GM12878 (cell line): ENCODE measurements around the gene TCP1. TPM values are rescaled to one million over a fixed set of nuclear protein-coding genes. Genes with fewer than 3 reads are reported as not detected.
A peak's percentile ranks its signal among the peaks of the same experiment; 100 is the strongest.

Source experiments
- ASH2L ChIP-seq: fragments of 300-600, 200-600 bp; sonication (generic); IDR thresholded peaks from 2 replicates; pipeline ENCODE4 v1.6.1; 2017; ENCODE audit warnings: low read depth, mild to moderate bottlenecking, borderline replicate concordance
- EED ChIP-seq: sonication (generic); IDR thresholded peaks from 2 replicates; pipeline ENCODE4 v1.6.1; 2016; ENCODE audit warnings: antibody characterized with exemption, low read depth
- ETV6 ChIP-seq, 2 experiments: fragments of 450-650 bp in 1 of 2; IDR thresholded peaks in 1 of 2; conservative IDR thresholded peaks in 1 of 2; 2 replicates each; pipeline ENCODE4 v1.6.1; 2014; ENCODE audit warnings: antibody characterized with exemption in 1 of 2, borderline replicate concordance in 1 of 2, low read depth in 1 of 2, mild to moderate bottlenecking in 1 of 2, moderate library complexity in 1 of 2
- FOS ChIP-seq: IDR thresholded peaks from 3 replicates; pipeline ENCODE4 v1.6.1; 2011; ENCODE audit warnings: borderline replicate concordance; ENCODE audit not compliant: insufficient read length; ENCODE audit errors: extremely low read depth
- HCFC1 ChIP-seq: fragments of 150-350 bp; IDR thresholded peaks from 2 replicates; pipeline ENCODE4 v1.6.1; 2014; ENCODE audit warnings: low read length
- IKZF1 ChIP-seq: fragments of 450-650 bp; conservative IDR thresholded peaks from 2 replicates; pipeline ENCODE4 v1.6.1; 2017; ENCODE audit warnings: antibody characterized with exemption, mild to moderate bottlenecking
- JUND ChIP-seq: IDR thresholded peaks from 2 replicates; pipeline ENCODE4 v1.6.1; 2012; ENCODE audit warnings: low read depth, mild to moderate bottlenecking, low read length, improper control_type of control experiment, moderate library complexity
- RBBP5 ChIP-seq: fragments of 200-600 bp; sonication (generic); conservative IDR thresholded peaks from 2 replicates; pipeline ENCODE4 v1.6.1; 2016
- SUZ12 ChIP-seq: fragments of 200-600 bp; sonication (generic); IDR thresholded peaks from one replicate; pipeline ENCODE4 v1.6.1; 2018; ENCODE audit warnings: antibody characterized with exemption, mild to moderate bottlenecking; ENCODE audit not compliant: unreplicated experiment
- ZSCAN29 ChIP-seq: fragments of 450-650 bp; IDR thresholded peaks from 2 replicates; pipeline ENCODE4 v1.6.1; 2017; ENCODE audit warnings: mild to moderate bottlenecking, moderate library complexity
- polyA plus RNA-seq, 11 experiments: library from polyadenylated mRNA; depleted of rRNA in 4 of 11; unstranded in 6 of 11; stranded (reverse) in 5 of 11; fragments of >200 nt; fragmentation: Nextera tagmentation in 4 of 11; fragmentation: Illumina TruSeq in 1 of 11; extraction: Ambion mirVana in 4 of 11; extraction: Trizol in 1 of 11; gene quantifications; 1 replicate in 1 of 11; 2 replicates in 10 of 11; pipeline versions ENCODE4 v1.2.1 to v1.2.3, GENCODE V29; 2011 to 2016; ENCODE audit warnings: inconsistent platforms in 2 of 11, missing spikeins in 2 of 11, low read depth in 1 of 11
- total RNA-seq, 4 experiments: library from RNA; depleted of rRNA in 3 of 4; stranded (reverse); fragments of >200 nt in 3 of 4; fragmentation: Illumina TruSeq in 1 of 4; extraction: Trizol in 1 of 4; gene quantifications; 2 replicates each; pipeline versions ENCODE4 v1.2.1 to v1.2.3, GENCODE V29; 2013 to 2021
- TF ChIP-seq, protein P1 (sequence below): fragments of 450-650 bp; IDR thresholded peaks from 2 replicates; pipeline ENCODE4 v1.6.1; 2017; ENCODE audit warnings: mild to moderate bottlenecking, moderate library complexity
- TF ChIP-seq, protein P2 (sequence below): fragments of 450-650 bp; IDR thresholded peaks from 2 replicates; pipeline ENCODE4 v1.6.1; 2018; ENCODE audit warnings: mild to moderate bottlenecking, low read depth, moderate library complexity; ENCODE audit not compliant: partially characterized antibody
- TF ChIP-seq, protein P3 (sequence below): fragments of 150-350 bp; IDR thresholded peaks from 2 replicates; pipeline ENCODE4 v1.6.1; 2016; ENCODE audit warnings: low read depth, low read length
- TF ChIP-seq, protein P4 (sequence below): fragments of 450-650 bp; IDR thresholded peaks from 2 replicates; pipeline ENCODE4 v1.6.1; 2016; ENCODE audit warnings: mild to moderate bottlenecking, moderate library complexity, borderline replicate concordance

The TCP1 gene
- total and polyA plus RNA-seq, 10 of the 15 experiments (the other 5 are each of a cell fraction or from before 2014, with no cell fraction given), result 133 to 457 (median 306) TPM

DNA sequence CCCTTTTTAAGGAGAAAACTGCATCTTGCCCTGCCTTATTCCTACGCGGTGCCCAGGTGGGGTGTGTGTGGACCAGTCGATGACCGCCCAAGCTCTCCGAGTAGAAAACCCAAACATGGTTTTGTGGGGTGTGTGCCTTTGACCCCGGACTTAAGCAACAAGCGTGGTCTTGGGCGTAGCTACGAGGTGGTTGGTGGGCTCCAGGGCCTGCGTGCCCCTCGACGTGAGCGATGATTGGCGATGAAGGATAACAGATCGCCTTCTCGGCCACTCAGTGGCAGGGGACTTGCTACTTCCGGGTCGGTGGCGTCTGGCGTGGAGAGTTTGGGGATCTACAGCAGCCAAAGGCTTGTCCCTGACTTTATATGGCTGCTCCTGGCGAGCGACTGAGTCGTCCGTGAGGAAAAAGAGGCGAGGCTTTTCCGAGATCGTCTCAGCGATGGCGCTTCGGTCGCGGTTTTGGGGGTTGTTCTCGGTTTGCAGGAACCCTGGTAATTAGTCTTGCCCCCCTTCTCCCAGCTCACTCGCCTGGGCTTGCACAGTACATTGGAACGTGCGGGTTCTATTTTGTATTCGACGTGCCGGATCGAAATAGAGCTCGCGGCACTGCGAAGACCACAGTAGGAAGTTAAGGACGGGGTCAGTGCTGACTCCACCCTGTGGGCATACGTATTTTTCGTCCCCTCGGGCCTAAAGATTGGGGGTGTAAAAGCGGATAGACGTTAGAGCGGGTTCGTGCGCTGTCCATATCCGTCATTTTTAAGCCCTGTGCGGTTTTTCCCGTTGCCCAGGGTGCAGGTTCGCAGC lies 950 bp upstream of the TCP1 start, which contains the start of gene MRPL18 (continued):
- TF ChIP-seq, protein P1, sequence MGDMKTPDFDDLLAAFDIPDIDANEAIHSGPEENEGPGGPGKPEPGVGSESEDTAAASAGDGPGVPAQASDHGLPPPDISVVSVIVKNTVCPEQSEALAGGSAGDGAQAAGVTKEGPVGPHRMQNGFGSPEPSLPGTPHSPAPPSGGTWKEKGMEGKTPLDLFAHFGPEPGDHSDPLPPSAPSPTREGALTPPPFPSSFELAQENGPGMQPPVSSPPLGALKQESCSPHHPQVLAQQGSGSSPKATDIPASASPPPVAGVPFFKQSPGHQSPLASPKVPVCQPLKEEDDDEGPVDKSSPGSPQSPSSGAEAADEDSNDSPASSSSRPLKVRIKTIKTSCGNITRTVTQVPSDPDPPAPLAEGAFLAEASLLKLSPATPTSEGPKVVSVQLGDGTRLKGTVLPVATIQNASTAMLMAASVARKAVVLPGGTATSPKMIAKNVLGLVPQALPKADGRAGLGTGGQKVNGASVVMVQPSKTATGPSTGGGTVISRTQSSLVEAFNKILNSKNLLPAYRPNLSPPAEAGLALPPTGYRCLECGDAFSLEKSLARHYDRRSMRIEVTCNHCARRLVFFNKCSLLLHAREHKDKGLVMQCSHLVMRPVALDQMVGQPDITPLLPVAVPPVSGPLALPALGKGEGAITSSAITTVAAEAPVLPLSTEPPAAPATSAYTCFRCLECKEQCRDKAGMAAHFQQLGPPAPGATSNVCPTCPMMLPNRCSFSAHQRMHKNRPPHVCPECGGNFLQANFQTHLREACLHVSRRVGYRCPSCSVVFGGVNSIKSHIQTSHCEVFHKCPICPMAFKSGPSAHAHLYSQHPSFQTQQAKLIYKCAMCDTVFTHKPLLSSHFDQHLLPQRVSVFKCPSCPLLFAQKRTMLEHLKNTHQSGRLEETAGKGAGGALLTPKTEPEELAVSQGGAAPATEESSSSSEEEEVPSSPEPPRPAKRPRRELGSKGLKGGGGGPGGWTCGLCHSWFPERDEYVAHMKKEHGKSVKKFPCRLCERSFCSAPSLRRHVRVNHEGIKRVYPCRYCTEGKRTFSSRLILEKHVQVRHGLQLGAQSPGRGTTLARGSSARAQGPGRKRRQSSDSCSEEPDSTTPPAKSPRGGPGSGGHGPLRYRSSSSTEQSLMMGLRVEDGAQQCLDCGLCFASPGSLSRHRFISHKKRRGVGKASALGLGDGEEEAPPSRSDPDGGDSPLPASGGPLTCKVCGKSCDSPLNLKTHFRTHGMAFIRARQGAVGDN, result peak; percentile 62; the same call in 1 of the 2 replicates
- TF ChIP-seq, protein P2, sequence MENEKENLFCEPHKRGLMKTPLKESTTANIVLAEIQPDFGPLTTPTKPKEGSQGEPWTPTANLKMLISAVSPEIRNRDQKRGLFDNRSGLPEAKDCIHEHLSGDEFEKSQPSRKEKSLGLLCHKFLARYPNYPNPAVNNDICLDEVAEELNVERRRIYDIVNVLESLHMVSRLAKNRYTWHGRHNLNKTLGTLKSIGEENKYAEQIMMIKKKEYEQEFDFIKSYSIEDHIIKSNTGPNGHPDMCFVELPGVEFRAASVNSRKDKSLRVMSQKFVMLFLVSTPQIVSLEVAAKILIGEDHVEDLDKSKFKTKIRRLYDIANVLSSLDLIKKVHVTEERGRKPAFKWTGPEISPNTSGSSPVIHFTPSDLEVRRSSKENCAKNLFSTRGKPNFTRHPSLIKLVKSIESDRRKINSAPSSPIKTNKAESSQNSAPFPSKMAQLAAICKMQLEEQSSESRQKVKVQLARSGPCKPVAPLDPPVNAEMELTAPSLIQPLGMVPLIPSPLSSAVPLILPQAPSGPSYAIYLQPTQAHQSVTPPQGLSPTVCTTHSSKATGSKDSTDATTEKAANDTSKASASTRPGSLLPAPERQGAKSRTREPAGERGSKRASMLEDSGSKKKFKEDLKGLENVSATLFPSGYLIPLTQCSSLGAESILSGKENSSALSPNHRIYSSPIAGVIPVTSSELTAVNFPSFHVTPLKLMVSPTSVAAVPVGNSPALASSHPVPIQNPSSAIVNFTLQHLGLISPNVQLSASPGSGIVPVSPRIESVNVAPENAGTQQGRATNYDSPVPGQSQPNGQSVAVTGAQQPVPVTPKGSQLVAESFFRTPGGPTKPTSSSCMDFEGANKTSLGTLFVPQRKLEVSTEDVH, result no peak
- 0 out of 2 replicates have a peak, but pooled peaks have one; percentile 11 for TF ChIP-seq EED
- no peak for TF ChIP-seq SUZ12
- TF ChIP-seq, protein P3, sequence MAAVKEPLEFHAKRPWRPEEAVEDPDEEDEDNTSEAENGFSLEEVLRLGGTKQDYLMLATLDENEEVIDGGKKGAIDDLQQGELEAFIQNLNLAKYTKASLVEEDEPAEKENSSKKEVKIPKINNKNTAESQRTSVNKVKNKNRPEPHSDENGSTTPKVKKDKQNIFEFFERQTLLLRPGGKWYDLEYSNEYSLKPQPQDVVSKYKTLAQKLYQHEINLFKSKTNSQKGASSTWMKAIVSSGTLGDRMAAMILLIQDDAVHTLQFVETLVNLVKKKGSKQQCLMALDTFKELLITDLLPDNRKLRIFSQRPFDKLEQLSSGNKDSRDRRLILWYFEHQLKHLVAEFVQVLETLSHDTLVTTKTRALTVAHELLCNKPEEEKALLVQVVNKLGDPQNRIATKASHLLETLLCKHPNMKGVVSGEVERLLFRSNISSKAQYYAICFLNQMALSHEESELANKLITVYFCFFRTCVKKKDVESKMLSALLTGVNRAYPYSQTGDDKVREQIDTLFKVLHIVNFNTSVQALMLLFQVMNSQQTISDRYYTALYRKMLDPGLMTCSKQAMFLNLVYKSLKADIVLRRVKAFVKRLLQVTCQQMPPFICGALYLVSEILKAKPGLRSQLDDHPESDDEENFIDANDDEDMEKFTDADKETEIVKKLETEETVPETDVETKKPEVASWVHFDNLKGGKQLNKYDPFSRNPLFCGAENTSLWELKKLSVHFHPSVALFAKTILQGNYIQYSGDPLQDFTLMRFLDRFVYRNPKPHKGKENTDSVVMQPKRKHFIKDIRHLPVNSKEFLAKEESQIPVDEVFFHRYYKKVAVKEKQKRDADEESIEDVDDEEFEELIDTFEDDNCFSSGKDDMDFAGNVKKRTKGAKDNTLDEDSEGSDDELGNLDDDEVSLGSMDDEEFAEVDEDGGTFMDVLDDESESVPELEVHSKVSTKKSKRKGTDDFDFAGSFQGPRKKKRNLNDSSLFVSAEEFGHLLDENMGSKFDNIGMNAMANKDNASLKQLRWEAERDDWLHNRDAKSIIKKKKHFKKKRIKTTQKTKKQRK, result peak; percentile 63
- TF ChIP-seq ASH2L, result no peak
- peak; percentile 46 for TF ChIP-seq HCFC1
- no peak for TF ChIP-seq JUND
- TF ChIP-seq, protein P4, sequence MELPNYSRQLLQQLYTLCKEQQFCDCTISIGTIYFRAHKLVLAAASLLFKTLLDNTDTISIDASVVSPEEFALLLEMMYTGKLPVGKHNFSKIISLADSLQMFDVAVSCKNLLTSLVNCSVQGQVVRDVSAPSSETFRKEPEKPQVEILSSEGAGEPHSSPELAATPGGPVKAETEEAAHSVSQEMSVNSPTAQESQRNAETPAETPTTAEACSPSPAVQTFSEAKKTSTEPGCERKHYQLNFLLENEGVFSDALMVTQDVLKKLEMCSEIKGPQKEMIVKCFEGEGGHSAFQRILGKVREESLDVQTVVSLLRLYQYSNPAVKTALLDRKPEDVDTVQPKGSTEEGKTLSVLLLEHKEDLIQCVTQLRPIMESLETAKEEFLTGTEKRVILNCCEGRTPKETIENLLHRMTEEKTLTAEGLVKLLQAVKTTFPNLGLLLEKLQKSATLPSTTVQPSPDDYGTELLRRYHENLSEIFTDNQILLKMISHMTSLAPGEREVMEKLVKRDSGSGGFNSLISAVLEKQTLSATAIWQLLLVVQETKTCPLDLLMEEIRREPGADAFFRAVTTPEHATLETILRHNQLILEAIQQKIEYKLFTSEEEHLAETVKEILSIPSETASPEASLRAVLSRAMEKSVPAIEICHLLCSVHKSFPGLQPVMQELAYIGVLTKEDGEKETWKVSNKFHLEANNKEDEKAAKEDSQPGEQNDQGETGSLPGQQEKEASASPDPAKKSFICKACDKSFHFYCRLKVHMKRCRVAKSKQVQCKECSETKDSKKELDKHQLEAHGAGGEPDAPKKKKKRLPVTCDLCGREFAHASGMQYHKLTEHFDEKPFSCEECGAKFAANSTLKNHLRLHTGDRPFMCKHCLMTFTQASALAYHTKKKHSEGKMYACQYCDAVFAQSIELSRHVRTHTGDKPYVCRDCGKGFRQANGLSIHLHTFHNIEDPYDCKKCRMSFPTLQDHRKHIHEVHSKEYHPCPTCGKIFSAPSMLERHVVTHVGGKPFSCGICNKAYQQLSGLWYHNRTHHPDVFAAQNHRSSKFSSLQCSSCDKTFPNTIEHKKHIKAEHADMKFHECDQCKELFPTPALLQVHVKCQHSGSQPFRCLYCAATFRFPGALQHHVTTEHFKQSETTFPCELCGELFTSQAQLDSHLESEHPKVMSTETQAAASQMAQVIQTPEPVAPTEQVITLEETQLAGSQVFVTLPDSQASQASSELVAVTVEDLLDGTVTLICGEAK, result peak; percentile 75
- TF ChIP-seq ETV6 (conservative IDR thresholded peaks at IDR 0.05 in 1 of 2, IDR thresholded peaks at IDR 0.05 in 1 of 2; ENCODE audit: borderline replicate concordance in 1 of 2, low read depth in 1 of 2), result no peak
- TF ChIP-seq ZSCAN29, result no peak
- TF ChIP-seq IKZF1, result no peak
- peak; percentile 76 for TF ChIP-seq FOS
- no peak for TF ChIP-seq RBBP5
